ENCODE data around the gene CTSD. TPM values are rescaled to one million over a fixed set of nuclear protein-coding genes. Genes with fewer than 3 reads are reported as not detected.

Gene CTSD
- 56.7 and 65.2 TPM in 2 replicates for total RNA-seq

DNA sequence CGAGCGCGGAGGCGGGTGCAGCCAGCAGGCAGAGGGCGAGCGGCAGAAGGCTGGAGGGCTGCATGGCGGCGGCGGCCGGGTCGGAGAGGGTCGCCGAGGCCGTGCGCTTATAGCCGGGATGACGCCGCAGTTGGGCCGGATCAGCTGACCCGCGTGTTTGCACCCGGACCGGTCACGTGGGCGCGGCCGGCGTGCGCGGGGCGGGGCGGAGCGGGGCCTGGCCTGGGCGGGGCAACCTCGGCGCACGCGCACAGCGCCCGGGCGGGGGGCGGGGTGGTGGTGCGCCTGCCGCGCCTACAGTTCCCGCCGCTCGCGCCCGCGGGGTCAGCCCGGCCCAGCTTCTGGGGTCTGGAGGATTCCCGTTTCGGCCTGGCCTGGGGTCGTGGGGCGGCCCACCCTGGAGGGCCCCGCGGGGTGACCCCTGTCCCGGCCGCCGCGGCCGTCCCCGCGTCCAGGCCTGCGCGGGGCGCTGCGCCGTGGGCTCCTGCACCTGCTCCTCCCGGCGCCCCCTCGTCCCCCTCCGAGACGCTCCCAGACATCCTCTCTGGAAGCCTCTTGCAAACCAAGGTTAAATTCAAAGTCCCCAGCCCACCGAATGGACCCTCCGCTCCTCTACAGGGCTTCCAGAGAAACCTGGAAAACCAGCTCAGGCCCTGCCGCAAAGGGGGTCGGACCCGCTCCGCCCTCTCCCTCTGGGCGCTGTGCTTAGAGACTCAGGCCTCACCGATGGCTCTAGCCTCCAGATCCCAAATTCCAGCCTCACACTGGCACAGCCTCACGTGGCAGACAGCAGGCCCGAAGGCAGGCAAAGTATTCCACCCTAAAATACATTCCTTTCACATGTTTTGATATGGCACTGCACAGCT is at the start of gene CTSD:
Gene CTSD, minus strand, starts transcription at position 132 of the 866 bp plus-strand sequence. Its CDS starts 68 bp downstream, at position 64.

DNA sequence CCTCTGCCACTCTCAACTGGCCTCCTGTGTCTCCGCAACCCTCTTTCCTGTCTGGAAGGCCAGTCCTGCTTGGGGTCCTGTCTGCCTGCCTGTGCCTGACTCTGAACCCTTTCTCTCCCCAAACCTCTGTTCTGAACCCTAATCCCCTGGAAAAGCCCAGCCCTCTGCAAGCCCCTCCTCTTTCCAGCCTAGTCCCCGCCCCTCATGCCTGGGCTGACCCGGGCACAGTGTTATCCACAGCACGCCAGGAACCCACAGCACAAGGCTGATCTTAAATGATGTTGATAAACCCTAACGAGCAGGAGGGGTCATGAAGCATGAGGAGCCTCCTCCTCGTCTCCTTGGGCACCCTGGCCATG is 13.3 kb downstream of the CTSD start, which contains the start of gene IFITM10:
Gene IFITM10, minus strand, starts transcription at position 115 of the 359 bp plus-strand sequence. CDS start 153 bp downstream, outside the sequence.

Other genes with a start within 250 kb of the CTSD start
- gene DUSP8, start 191.7 kb downstream of the CTSD start, total RNA-seq, result 0.40 and 1.3 TPM in 2 replicates
- not detected in 2 replicates for gene KRTAP5-1, start 178.6 kb downstream of the CTSD start, total RNA-seq
- gene KRTAP5-2, start 165.6 kb downstream of the CTSD start, total RNA-seq, result not detected in 2 replicates
- gene KRTAP5-3, start 155.5 kb downstream of the CTSD start, total RNA-seq, result not detected in 2 replicates
- not detected in 2 replicates for gene KRTAP5-4, start 141.8 kb downstream of the CTSD start, total RNA-seq
- gene KRTAP5-5, start 134.2 kb downstream of the CTSD start, total RNA-seq, result not detected in 2 replicates
- not detected in 2 replicates for gene KRTAP5-6, start 66.7 kb downstream of the CTSD start, total RNA-seq
- 0.07 TPM in 1 of 2 replicates, not detected in the other for gene IFITM10, start 13.3 kb downstream of the CTSD start, total RNA-seq
- not detected in 2 replicates for gene SYT8, start 71.1 kb upstream of the CTSD start, total RNA-seq
- not detected in 2 replicates for gene TNNI2, start 75.1 kb upstream of the CTSD start, total RNA-seq
- 0.27 TPM in 1 of 2 replicates, not detected in the other for gene LSP1, start 89.2 kb upstream of the CTSD start, total RNA-seq
- gene PRR33, start 128.0 kb upstream of the CTSD start, total RNA-seq, result not detected in 2 replicates
- not detected in 2 replicates for gene TNNT3, start 155.8 kb upstream of the CTSD start, total RNA-seq
- 51.5 and 60.5 TPM in 2 replicates for gene MRPL23, start 183.4 kb upstream of the CTSD start, total RNA-seq
- 0.13 TPM in 1 of 2 replicates, not detected in the other for gene H19, start 233.9 kb upstream of the CTSD start, total RNA-seq